ENCODE measurements around the gene ALDH3A1.

ALDH3A1 gene

GRCh38 chr17:19719355-19720209 lies 28.5 kb downstream of the ALDH3A1 start:
- no peak for DNase-seq (ENCODE audit: low read depth)

DNA sequence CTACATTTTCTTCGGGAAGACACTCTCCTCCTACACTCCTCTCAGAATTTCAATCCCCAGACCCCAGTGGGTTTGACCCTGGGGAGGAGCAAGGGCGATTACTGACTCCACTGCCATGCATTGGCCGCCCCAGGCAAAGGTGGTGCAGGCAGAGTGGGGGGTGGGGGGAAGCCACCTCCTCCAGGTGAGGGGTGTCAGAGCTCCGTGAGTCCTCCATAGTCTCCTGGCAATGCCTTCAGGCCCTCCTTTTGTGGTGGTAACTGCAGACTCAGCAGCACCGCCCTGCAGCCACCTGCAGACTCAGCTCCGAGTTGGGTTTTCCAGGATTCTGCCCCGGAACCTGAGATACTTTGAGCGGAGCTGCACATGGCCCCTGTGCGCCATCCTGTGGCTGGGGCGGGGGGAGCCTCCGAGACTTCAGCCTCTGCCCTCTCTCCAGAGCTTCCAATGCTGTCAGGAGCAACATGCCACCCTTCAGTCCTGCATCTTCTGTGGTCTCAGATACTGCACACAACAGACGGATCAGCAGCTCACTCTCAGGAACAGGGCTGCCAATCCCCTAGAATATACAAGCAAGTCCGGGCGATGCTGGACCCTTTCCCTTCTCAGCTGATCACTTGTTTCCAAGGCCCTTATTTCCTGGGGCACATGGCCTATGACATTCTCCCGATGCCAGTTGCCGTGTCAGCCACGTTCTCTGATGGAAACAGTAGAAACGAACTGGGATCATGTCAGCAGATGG lies 29.3 kb downstream of the ALDH3A1 start:
- no peak for DNase-seq (ENCODE audit: low read depth)

DNA sequence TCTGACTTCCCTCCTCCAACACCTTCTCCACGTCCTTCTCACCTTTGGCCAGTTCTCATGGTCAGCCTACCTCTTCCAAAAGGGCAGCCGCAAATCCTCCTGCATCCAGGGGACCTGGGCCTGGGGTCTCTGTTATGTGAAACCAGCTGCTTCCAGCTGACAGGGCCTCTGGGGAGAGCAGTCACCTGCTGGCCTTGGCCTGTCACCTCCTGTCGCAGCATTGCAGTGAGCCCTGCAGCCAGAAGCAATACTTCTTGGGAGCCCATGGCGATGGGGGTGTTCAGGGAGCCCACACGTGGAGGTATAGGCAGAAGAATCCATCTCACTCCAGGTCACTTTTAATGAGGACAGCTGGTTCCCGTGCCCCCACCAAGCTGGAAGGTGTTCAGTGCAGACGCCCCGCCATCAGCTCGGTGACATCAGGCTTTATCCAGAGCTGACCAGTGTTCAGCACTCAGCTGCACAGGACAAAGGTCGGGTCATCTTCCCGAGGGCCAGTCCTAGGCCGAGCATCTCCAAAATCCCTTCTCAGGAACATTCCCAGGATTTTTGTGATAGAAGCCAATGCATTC lies 30.0 kb downstream of the ALDH3A1 start:
- no peak for DNase-seq (ENCODE audit: low read depth)

GRCh38 chr17:19717411-19717908 lies 30.6 kb downstream of the ALDH3A1 start:
- DNase-seq (ENCODE audit: low read depth) = no peak

DNA sequence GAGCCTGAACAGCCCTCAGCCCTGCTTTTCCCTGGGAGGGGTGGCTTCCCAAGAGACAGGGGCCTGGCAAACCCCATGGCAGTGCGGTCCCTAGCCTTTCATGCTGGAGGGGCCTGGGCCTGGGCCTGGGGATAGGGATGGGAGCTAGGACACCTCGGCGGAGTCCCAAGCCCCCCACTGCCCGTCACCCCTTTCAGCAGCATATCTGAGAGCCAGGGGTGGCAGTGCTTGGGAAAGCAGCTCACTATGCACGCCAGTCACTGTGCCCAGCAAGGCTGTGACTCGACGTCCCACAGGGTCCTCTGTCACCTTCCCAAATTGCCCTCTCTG lies 31.1 kb downstream of the ALDH3A1 start:
- no peak for DNase-seq (ENCODE audit: low read depth)

GRCh38 chr17:19716108-19717030 lies 31.7 kb downstream of the ALDH3A1 start, which contains the start of gene SLC47A2:
Gene SLC47A2, minus strand, starts transcription at chr17:19716584. Its CDS starts 29 bp downstream, at chr17:19716555.
- DNase-seq (ENCODE audit: low read depth) = no peak

DNA sequence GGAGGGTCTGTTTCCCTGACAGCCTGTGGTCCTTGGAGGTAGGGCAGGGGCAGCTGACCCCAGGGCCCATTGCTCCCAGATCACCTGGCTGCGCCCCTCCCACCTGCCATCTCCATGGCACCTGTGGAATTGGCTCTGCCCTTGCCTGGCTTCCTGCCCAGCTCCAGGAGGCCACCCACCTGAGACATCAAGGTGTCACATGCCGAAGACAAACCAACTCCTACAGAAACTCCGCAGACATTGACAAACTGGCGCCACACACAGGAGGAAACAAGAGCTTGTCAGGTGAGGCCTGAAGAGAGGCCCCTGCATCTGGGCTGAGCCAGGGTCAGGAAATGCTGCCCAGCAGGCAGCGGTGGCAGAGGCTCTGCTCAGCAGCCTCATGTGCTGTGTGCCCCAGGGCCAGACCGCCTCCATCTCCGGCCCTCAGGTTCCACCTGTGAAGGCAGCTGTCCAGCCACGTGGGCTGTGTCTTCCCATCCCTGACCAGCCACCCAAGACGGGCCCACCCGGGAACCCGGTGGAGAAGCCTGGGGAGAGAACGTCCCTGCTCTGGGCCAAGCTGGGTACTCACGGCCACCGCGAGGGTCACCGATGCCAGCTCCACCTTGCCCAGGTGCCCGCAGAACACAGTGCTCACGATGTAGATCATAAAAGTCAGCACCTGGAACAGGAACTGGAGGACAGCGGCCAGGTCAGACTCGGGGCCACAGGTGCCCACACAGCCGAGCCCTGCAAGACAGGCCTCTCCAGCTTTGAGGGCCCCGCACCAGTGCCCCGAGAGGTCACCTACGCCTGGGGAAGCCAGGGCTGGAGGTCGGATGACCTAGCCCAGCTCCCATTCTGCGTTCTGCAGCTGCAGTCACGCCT lies 33.3 kb downstream of the ALDH3A1 start:
- DNase-seq (ENCODE audit: low read depth) = no peak

- no peak for DNase-seq (ENCODE audit: low read depth)
Measured at GRCh38 chr17:19713901-19714361, 34.2 kb downstream of the ALDH3A1 start.

DNA sequence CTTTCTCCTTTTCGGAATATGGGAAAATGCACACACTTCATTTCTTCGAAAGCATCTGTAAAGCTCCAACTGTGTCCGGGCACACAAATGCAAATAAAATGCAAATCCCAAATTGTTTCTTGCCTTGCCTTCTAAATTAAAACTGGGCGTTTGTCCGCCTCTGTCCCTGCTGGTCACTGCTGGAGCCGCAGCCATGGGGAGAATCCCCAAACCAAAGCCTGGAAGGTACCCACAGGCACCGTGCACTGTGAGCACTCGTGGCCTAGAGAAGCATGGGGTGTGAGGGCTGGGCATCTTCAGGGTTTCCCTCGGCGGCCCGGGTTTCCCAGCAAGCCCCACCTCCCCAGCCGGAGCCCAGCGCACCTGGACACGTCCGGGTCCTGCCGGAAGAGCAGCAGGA lies 34.6 kb downstream of the ALDH3A1 start:
- DNase-seq (ENCODE audit: low read depth) = no peak

DNA sequence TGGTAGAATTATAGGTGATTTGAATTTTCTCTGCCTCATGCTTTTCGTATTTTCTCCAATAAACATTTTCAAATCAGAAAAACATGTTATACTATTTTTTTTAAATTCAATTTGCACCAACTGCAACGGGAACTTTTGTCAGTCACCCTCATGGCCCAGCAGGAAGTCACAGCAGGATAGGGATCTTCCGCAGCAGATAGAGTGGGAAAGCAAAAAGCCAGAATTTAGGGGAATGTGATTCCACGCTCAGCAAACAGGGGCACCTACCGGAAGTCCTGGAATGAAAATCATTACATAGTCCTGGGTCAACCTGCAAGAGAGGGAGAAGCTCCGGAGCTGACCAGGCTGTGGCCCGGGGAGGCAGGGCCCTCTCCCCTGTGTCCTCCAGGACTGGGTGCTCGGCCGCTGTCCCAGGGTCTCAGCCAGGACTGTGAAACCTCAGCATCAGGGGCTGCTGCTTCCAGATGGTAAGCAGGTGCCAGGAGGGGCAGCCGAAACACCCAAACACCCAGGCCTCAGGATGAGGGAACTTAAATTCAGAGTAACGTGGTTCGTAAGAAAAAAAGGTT lies 35.6 kb downstream of the ALDH3A1 start:
- no peak for DNase-seq (ENCODE audit: low read depth)

DNA sequence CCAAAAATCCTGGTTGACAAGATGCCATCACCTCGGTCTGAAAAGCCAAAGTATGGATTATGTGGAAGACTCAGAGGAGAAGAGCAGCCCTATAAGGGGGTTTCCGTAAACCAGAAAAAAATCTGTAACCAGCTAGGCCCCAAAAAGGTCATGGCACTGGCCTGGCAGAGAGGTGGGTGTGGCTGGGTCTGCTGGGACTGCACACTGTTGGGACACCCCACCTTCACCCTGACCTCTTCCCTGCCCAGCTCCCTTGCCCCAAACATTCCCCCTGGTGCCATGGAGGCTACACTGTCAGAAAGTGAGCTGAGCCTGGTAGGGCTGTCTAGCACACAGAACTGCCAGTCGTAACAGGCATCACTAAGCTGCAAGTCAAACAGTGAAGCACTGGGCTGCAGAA lies 38.3 kb downstream of the ALDH3A1 start:
- no peak for DNase-seq (ENCODE audit: low read depth)

GRCh38 chr17:19708431-19709175 lies 39.5 kb downstream of the ALDH3A1 start:
- DNase-seq (ENCODE audit: low read depth) = no peak

DNA sequence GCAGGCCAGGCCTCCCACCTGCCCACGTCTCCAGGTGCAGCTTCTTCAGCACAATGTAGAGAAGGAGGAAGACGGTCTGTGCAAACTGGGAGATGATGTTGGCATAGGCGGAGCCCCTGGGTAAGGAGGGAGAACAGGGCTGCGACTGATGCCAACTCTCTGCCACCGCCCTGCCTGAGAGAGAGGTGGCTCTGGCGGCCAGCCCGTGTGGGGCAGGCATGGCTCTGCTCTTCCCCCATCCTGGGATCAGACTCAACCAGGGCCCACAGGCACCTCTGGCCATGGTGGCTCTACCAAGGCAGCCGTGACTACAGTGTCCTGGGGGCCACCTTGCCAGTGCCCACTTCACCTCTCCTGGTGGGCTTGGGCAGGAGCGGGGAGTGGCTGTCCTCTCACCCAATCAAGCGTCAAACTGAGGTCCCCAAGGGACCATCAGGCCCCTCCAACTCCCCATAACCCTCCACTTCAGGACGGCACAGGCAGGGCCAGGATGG lies 40.3 kb downstream of the ALDH3A1 start:
- DNase-seq (ENCODE audit: low read depth) = no peak

- no peak for DNase-seq (ENCODE audit: low read depth)
Measured at GRCh38 chr17:19706791-19707727, 41.0 kb downstream of the ALDH3A1 start.

DNA sequence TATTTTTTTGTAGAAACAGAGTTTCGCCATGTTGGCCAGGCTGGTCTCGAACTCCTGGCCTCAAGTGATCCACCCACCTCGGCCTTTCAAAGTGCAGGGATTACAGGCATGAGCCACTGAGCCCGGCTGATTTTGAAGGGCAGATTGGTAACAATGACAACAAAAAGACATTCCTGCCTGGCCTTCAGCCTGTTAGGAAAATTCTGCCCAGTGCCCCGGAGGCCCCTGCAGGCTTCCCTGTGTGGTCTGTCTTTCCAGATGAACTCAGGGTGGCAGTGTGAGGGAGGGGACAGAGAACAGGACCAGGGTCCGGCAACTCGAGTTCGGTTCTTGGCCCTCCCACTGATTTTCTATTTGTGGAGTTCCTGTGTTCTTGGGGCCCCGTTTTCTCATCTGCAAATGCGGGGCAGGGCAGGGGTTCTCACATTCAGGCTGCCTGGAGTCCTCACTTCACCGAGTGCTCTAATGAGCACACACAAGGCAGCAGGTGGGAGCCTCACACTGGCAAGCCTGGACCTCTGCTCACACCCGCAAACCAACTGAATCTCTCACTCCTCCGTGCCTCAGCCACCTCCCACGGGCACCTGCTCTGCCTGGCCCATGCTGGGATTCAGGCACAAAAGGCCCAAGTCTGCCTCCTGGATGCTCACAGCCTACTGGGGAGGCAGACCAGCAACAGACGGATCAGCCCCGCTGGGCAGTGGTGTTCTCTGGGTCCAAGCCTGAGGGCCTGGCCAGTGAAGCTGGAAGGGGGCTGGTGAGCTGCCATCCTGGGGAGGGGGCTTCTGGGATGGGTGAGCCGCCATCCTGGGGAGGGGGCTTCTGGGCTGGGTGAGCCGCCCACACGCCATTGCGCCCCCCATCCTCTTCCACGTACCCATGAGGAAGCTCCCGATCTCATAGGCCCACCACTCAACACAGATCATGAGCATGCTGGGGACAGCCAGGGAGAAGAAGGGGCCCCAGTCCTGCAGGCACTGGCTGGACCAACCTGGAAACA lies 42.0 kb downstream of the ALDH3A1 start:
- no peak for DNase-seq (ENCODE audit: low read depth)

- no peak for DNase-seq (ENCODE audit: low read depth)
Measured at GRCh38 chr17:19705201-19705600, 42.9 kb downstream of the ALDH3A1 start.

Measured in fibroblast of the conjunctiva (primary cell).